Measurements from ENCODE around the gene ZDHHC14.
"Not testable (repeated sequence)": the region's sequence is repeated elsewhere in the genome, so short reads cannot be mapped to it uniquely, and the experiment has no call there.

Gene ZDHHC14

GRCh38 chr6:157380779-157381561 lies at the start of gene ZDHHC14:
TSS of gene ZDHHC14 (plus strand) at chr6:157381190.
- peak; percentile 88 for DNase-seq (ENCODE audit: low read depth)

GRCh38 chr6:157332813-157333212 lies 48.2 kb upstream of the ZDHHC14 start:
- DNase-seq (ENCODE audit: low read depth): no peak

- DNase-seq (ENCODE audit: low read depth): no peak
Observed at GRCh38 chr6:157333537-157333936, 47.5 kb upstream of the ZDHHC14 start.

- DNase-seq (ENCODE audit: low read depth): no peak
Observed at GRCh38 chr6:157333956-157334355, 47.0 kb upstream of the ZDHHC14 start.

GRCh38 chr6:157335829-157336228 lies 45.2 kb upstream of the ZDHHC14 start:
- DNase-seq (ENCODE audit: low read depth): no peak

- not testable (repeated sequence) for DNase-seq (ENCODE audit: low read depth)
Observed at GRCh38 chr6:157337276-157337675, 43.7 kb upstream of the ZDHHC14 start.

- no peak for DNase-seq (ENCODE audit: low read depth)
Observed at GRCh38 chr6:157337751-157338150, 43.2 kb upstream of the ZDHHC14 start.

GRCh38 chr6:157339432-157339831 lies 41.6 kb upstream of the ZDHHC14 start:
- no peak for DNase-seq (ENCODE audit: low read depth)

- DNase-seq (ENCODE audit: low read depth): no peak
Observed at GRCh38 chr6:157343732-157344131, 37.3 kb upstream of the ZDHHC14 start.

- DNase-seq (ENCODE audit: low read depth): no peak
Observed at GRCh38 chr6:157346373-157346772, 34.6 kb upstream of the ZDHHC14 start.

- DNase-seq (ENCODE audit: low read depth): no peak
Observed at GRCh38 chr6:157358287-157358686, 22.7 kb upstream of the ZDHHC14 start.

- no peak for DNase-seq (ENCODE audit: low read depth)
Observed at GRCh38 chr6:157361886-157362285, 19.1 kb upstream of the ZDHHC14 start.

- DNase-seq (ENCODE audit: low read depth): no peak
Observed at GRCh38 chr6:157364705-157365104, 16.3 kb upstream of the ZDHHC14 start.

- DNase-seq (ENCODE audit: low read depth): no peak
Observed at GRCh38 chr6:157366648-157367047, 14.3 kb upstream of the ZDHHC14 start.

- no peak for DNase-seq (ENCODE audit: low read depth)
Observed at GRCh38 chr6:157368359-157369049, 12.5 kb upstream of the ZDHHC14 start.

GRCh38 chr6:157370755-157371154 lies 10.2 kb upstream of the ZDHHC14 start:
- DNase-seq (ENCODE audit: low read depth): no peak

- no peak for DNase-seq (ENCODE audit: low read depth)
Observed at GRCh38 chr6:157372501-157373280, 8.3 kb upstream of the ZDHHC14 start.

GRCh38 chr6:157374889-157375443 lies 6.0 kb upstream of the ZDHHC14 start:
- DNase-seq (ENCODE audit: low read depth): no peak

GRCh38 chr6:157376241-157376640 lies 4.7 kb upstream of the ZDHHC14 start:
- no peak for DNase-seq (ENCODE audit: low read depth)

- no peak for DNase-seq (ENCODE audit: low read depth)
Observed at GRCh38 chr6:157376706-157377230, 4.2 kb upstream of the ZDHHC14 start.

- peak; percentile 86 for DNase-seq (ENCODE audit: low read depth)
Observed at GRCh38 chr6:157379656-157380457, 1.1 kb upstream of the ZDHHC14 start.
